GM21528 (cell line): ENCODE measurements around the gene TKTL1.

ENCODE experiments used
- ATAC-seq: cut with Tn5 transposase; IDR thresholded peaks from one replicate; pipeline ENCODE4 v1.9.1; 2021; ENCODE audit warnings: mild to moderate bottlenecking, moderate library complexity; ENCODE audit not compliant: unreplicated experiment, low FRiP score

TKTL1 gene

GRCh38 chrX:154309041-154309775 lies 13.6 kb downstream of the TKTL1 start:
- no peak for ATAC-seq

- no peak for ATAC-seq
Measured at GRCh38 chrX:154310616-154311536, 15.3 kb downstream of the TKTL1 start.

GRCh38 chrX:154312116-154312515 lies 16.5 kb downstream of the TKTL1 start:
- no peak for ATAC-seq

GRCh38 chrX:154313147-154313546 lies 17.6 kb downstream of the TKTL1 start:
- no peak for ATAC-seq

DNA sequence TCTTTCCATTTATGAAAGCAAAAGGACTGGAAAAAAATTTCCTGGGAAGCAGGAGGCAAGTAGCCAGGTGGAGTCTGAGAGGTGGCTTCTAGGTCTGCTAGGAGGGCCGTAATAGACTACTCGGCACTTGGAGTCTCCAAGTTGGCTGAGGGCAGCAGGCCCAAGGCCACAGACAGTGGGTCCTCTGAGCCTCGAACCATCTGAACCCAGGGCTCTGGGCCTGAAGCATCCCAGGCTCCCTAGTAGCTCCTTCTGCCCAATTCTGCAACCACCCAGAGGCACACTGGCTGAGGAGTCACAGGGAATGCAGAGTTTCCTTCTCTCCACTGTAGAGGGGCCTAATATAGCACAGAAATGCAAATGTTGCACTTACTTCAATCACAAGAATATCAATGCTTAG lies 19.8 kb downstream of the TKTL1 start:
- no peak for ATAC-seq

DNA sequence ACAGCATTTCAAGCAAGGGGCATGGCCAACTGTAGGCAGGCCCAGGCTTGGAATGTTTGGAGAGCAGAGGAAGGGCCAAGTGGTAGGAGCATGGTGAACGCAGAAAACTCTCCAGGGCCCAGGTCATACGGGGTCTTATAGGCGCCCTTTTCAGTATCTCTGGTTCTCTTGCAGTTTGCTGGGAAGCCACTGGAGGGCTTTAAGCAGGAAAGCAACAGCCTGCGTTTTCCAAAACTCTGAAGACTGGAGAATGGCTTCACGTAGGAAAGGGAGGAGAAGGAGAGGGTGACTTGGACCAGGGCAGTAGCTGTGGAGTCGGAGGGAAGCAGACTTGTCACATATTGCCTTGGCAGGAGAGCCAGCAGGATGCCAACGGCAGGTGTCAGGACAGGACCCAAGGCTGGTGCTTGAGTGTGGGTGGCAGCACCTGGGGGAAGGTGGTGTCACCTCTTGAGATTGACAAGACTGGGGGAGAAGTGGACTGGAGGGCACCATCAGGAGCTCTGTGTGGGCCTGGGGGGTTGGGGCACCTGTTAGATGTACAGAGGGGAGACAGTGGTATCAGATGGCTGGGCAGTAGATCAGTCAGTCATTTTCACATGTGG lies 21.9 kb downstream of the TKTL1 start:
- ATAC-seq, result no peak

DNA sequence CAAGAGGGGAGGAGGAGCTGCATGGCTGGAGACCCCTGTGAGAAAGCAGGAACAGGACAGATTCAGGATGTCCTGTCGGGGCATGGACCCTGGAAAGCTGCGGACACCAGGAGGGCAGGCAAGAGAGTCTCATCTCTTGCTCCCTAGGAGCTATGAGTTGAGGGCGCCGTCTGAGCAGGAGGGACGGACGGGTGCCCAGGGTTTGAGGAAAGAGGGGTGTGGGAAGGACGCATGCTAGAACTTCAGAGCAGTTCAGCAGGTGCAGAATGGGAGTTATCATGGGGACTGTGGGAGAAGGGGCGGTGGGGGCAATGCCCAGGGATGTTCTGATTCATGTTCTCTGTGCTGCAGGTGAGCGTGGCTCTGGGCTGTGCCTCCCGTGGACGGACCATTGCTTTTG lies 24.8 kb downstream of the TKTL1 start:
- no peak for ATAC-seq

DNA sequence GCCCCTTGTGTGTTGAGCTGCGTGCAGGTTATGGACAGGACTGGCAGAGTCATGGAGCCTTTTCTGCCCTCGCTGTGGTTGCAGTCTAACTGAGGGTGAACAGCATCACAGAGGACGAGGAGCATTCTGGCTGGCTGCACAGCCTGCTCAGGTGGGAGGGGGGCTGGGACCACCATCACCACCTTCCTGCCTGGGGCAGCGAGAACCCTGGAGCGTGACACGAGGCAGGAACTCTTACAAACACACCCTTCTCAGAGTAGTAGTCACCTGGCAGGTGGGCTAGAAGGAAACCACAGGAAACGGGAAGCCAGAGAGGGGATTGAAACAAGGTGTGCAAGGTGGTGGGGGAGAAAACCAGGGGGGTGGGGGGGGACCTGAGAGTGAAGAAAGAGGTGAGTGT lies 25.6 kb downstream of the TKTL1 start:
- no peak for ATAC-seq

DNA sequence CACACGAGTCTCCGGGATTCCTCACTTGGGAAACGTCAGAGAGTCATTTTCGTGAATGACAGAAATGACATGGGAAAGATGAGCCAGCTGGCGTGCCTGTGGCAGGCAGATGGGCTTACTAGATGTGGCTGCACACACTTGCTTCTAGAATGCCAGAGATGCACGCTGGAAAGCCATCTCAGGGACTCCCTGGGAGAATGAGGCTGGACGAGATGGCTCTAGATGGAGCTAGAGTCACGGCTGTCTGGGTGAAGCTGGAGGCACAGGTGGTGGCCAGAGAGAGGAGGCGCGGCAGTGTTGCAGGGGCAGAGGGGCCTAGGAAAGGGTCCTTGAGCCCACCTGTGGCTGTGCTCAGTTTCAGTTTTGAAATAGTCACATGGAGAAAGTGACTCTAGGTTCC lies 26.0 kb downstream of the TKTL1 start:
- no peak for ATAC-seq

DNA sequence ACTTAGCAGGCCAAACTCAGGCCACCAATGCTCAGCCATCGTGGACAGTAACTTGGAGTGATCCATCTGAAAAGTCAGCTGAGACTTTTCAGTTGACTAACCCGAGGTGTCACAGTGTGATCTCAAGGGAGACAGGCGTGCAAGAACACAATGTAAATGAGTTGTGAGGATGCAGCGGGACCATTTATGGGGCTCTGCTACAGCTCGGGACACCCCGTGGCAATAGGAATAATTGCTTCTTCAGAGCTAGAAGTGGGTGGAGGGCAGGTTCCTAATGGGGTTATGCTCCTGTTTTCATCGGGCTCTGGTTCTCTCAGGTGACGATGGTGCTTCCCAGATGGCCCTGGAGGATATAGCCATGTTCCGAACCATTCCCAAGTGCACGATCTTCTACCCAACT lies 27.3 kb downstream of the TKTL1 start:
- ATAC-seq, result no peak

DNA sequence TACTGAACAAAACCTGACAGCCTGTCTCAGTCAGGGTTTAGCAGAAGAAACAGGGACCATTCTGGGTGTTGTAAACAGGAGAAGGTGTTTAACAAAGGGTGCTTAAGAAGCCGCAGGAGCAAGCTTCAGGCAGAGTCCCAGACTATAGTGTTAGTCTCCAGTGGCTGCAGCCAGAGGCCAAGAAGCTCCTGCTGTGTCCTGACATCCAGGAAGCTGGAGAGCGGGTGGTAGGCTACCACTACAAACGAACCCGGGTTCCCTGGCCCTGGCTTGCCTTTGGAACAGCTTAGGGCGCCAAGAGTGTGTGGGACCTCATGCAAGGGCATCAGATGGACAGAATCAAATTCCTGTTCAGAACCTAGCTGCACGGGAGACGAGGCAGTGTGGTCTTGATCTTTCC lies 27.9 kb downstream of the TKTL1 start:
- ATAC-seq, result no peak

DNA sequence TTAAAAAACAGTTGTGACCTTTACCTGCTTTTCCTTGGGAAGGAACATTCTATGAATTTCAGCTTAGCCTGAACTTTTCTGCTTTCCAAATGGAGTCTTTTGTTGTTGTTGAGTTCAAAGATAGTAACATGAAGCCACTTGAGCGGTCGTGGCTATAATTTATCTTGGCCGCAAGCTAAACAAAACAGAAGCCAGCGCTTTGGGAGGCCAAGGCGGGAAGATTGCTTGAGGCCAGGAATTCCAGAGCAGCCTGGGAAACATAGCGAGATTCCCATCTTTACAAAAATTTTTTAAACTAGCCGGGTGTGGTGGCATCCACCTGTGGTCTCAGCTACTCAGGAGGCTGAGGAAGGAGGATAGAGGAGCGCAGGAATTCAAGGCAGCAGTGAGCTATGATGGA lies 29.9 kb downstream of the TKTL1 start:
- ATAC-seq, result no peak

DNA sequence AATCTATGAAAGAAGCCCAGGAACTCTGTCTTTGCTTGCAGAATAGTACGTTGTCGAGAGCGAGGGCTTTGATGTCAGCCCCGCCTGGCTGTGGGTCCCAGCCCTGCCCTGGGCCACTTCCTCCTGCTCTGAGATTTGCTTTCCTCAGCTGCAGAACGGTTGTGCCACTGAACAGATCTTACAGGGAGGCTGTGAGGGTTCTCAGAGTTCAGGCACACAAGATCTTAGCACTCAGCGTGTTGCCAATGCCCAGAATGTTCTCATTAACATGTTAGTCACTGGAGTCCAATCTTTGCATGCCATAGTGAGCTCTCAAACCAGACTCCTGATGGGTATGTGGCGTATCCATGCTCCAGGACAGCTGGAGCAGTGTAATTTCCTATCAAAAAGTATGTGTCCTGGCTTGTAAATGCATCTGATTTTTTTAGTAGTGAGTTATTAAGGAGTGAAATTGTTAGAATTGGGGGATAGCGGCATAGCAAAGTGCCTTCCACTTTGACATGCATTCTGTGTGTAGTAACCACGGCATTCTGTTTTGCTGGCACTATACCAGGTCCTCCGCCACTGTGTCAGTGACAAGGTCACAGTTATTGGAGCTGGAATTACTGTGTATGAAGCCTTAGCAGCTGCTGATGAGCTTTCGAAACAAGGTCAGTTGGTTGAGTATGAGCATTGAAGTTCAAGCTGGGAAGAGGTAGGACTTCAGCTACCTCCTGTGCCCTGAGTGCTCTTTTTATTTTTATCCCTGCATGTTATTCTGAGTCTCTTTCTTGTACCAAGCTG lies 31.6 kb downstream of the TKTL1 start:
- ATAC-seq, result no peak

- no peak for ATAC-seq
Measured at GRCh38 chrX:154328646-154329045, 33.1 kb downstream of the TKTL1 start.

DNA sequence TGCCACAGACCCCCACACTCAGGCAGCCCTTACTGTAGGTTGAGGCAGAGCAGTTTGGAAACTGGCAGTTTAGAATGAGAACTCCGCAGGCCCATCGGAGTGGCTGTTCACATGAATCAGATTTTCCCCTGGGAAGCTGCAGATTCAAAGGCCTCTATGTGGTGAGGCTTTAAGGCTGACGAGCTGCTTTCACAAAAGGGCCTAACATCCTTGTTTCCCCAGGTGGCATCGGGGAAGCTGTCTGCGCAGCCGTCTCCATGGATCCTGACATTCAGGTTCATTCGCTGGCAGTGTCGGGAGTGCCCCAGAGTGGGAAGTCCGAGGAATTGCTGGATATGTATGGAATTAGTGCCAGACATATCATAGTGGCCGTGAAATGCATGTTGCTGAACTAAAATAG lies 33.7 kb downstream of the TKTL1 start:
- no peak for ATAC-seq

GRCh38 chrX:154332561-154332960 lies 37.0 kb downstream of the TKTL1 start:
- ATAC-seq, result no peak

DNA sequence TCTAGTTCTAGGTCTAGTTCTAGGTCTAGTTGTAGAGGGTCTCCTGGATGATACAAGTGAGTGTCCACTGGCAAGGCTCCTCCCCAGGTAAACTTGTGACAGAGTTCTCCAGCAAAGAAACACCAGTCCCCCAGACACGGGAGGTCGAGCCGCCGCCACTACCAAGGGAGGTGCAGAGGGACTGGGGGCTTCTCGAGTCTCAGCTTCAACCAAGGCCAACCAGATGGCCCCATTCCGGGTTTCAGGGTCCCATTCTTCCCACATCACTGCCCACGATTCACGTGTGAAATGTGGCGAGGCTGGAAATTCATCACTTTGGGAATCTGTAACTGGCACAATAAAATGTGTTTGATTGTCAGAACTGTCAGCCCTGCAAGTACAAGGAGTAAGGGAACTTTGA lies 37.5 kb downstream of the TKTL1 start:
- ATAC-seq, result no peak

- peak; percentile 75 for ATAC-seq
Measured at GRCh38 chrX:154333837-154334271, 38.3 kb downstream of the TKTL1 start.

GRCh38 chrX:154334496-154334895 lies 38.9 kb downstream of the TKTL1 start:
- no peak for ATAC-seq
